Upper lobe of left lung (tissue), 6 donors: Measurements from ENCODE around the gene GRK2. TPM values are rescaled to one million over a fixed set of nuclear protein-coding genes. Genes with fewer than 3 reads are reported as not detected.

ENCODE experiments used
- ATAC-seq, 2 donors: fragments of 200-7000 bp; cut with Tn5 transposase; one replicate each; pipeline ENCODE4 v1.9.1; 2022; ENCODE audit warnings: mild to moderate bottlenecking in 2 of 2, moderate library complexity in 2 of 2; ENCODE audit not compliant: low FRiP score in 2 of 2
- DNase-seq, 2 donors: peaks; one replicate each; pipeline ENCODE4 v3.0.0-alpha.2; 2019 to 2020
- H3K27ac ChIP-seq, 4 donors: fragments of 200-600 bp; sonication (generic); one replicate each; pipeline ENCODE4 v1.5.1; 2016 to 2019
- H3K27me3 ChIP-seq, 4 donors: fragments of 200-600 bp; sonication (generic); one replicate each; pipeline ENCODE4 v1.5.1; 2017 to 2019
- H3K36me3 ChIP-seq, 4 donors: fragments of 200-600 bp; sonication (generic); one replicate each; pipeline ENCODE4 v1.5.1; 2016 to 2019
- H3K4me1 ChIP-seq, 4 donors: fragments of 200-600 bp; sonication (generic); one replicate each; pipeline ENCODE4 v1.5.1; 2018 to 2019
- H3K4me3 ChIP-seq, 4 donors: fragments of 200-600 bp; sonication (generic); one replicate each; pipeline ENCODE4 v1.5.1; 2017 to 2019; ENCODE audit warnings: mild to moderate bottlenecking in 2 of 4, moderate library complexity in 1 of 4
- H3K9me3 ChIP-seq, 4 donors: fragments of 200-600 bp; sonication (generic); one replicate each; pipeline ENCODE4 v1.5.1; 2018 to 2019
- EP300 ChIP-seq, 4 donors: sonication (generic); formaldehyde crosslinking; IDR thresholded peaks; one replicate each; pipeline ENCODE4 v1.5.1; 2017; ENCODE audit warnings: antibody characterized with exemption in 4 of 4, control low read depth in 2 of 4
- POLR2A ChIP-seq, 4 donors: fragments of 450-650 bp; IDR thresholded peaks; one replicate each; pipeline ENCODE4 v1.5.1; 2016 to 2017; ENCODE audit warnings: antibody characterized with exemption in 4 of 4, mild to moderate bottlenecking in 2 of 4
- POLR2AphosphoS5 ChIP-seq, 2 donors: sonication (generic); formaldehyde crosslinking; IDR thresholded peaks; one replicate each; pipeline ENCODE4 v1.5.1; 2017; ENCODE audit warnings: antibody characterized with exemption in 2 of 2
- WGBS, 2 donors: methylation state at CpG; one replicate each; pipeline ENCODE4 v1.1.5; 2017 to 2018; 5-methylcytosine and 5-hydroxymethylcytosine counted together
- total RNA-seq, 6 donors: library from RNA; depleted of rRNA in 4 of 6; stranded (reverse); fragments of >200 nt in 4 of 6; gene quantifications; one replicate each; pipeline versions ENCODE4 v1.1.0 to v1.2.1, GENCODE V29; 2016 to 2021
- TF ChIP-seq, protein P1 (sequence below), 6 experiments: fragments of 450-650 bp in 4 of 6; fragments of 200-600 bp in 2 of 6; sonication (generic) in 2 of 6; IDR thresholded peaks; one replicate each; pipeline ENCODE4 v1.5.1; 2016 to 2019; ENCODE audit warnings: antibody characterized with exemption in 6 of 6
- donor health status: DM: no; HTN: no; CAD: no; lungs with moderate emphysema.
- donor health status: DM: no; HTN: yes; CAD: no; lungs with severe emphysema.

Gene GRK2
- total RNA-seq, 6 donors from 2014 or later: 76.9 to 232 (median 117) TPM

DNA sequence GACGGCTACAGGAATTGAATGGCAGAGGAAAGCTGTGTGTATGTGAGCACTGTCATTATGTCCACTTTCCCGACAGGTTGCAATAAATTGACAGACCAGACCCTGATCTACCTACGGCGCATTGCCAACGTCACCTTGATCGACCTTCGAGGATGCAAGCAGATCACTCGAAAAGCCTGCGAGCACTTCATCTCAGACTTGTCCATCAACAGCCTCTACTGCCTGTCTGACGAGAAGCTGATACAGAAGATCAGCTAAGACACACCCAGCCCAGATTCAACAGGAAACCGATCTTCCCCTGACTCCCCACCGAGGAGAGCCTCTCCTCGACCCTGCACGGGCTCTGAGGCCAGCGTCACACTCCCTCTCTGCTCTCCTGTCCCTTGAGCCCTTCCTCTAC lies 11.5 kb upstream of the GRK2 start:
- H3K36me3 ChIP-seq: peaks cover 46 to 76% (median 64%) of the 10 kb centered on the region in 4 donors
- 88 to 89% methylated on average over 15 of the region's 15 CpGs for WGBS, 2 donors
- DNase-seq: no peak
- H3K27me3 ChIP-seq: no peaks in the 10 kb centered on the region
- H3K27ac ChIP-seq: no peak overlapping the region
- no peak overlapping the region for H3K4me3 ChIP-seq
- TF ChIP-seq, protein P1, sequence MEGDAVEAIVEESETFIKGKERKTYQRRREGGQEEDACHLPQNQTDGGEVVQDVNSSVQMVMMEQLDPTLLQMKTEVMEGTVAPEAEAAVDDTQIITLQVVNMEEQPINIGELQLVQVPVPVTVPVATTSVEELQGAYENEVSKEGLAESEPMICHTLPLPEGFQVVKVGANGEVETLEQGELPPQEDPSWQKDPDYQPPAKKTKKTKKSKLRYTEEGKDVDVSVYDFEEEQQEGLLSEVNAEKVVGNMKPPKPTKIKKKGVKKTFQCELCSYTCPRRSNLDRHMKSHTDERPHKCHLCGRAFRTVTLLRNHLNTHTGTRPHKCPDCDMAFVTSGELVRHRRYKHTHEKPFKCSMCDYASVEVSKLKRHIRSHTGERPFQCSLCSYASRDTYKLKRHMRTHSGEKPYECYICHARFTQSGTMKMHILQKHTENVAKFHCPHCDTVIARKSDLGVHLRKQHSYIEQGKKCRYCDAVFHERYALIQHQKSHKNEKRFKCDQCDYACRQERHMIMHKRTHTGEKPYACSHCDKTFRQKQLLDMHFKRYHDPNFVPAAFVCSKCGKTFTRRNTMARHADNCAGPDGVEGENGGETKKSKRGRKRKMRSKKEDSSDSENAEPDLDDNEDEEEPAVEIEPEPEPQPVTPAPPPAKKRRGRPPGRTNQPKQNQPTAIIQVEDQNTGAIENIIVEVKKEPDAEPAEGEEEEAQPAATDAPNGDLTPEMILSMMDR (IDR thresholded peaks at IDR 0.05): no peak
- TF ChIP-seq EP300 (IDR thresholded peaks at IDR 0.05) (no peak), POLR2A (IDR thresholded peaks at IDR 0.05) (no peak), POLR2AphosphoS5 (IDR thresholded peaks at IDR 0.05) (no peak)
- H3K4me1 ChIP-seq: peaks cover 0 to 10% (median 4%) of the 10 kb centered on the region in 4 donors
- no peak for ATAC-seq
- no peaks in the 10 kb centered on the region for H3K9me3 ChIP-seq

- WGBS, 2 donors: 93 to 95% methylated on average over 9 to 10 of the region's 10 CpGs
- no peaks in the 10 kb centered on the region for H3K9me3 ChIP-seq
- H3K4me3 ChIP-seq: no peak overlapping the region
- H3K27ac ChIP-seq: no peak overlapping the region
- H3K27me3 ChIP-seq: no peaks in the 10 kb centered on the region
- DNase-seq (no peak), ATAC-seq (no peak)
- TF ChIP-seq EP300 (IDR thresholded peaks at IDR 0.05) (no peak), POLR2AphosphoS5 (IDR thresholded peaks at IDR 0.05) (no peak), POLR2A (IDR thresholded peaks at IDR 0.05) (no peak)
- TF ChIP-seq, protein P1 (IDR thresholded peaks at IDR 0.05): no peak
- H3K36me3 ChIP-seq: peaks cover 41 to 70% (median 59%) of the 10 kb centered on the region in 4 donors
- peaks cover 0 to 10% (median 4%) of the 10 kb centered on the region in 4 donors for H3K4me1 ChIP-seq
These were observed 10.9 kb upstream of the GRK2 start for GRCh38 chr11:67255353-67255752.

- DNase-seq: no peak
- no peak overlapping the region for H3K27ac ChIP-seq
- no peak for TF ChIP-seq POLR2A (IDR thresholded peaks at IDR 0.05)
- no peak for TF ChIP-seq EP300 (IDR thresholded peaks at IDR 0.05)
- TF ChIP-seq, protein P1 (IDR thresholded peaks at IDR 0.05): no peak
- no peak for TF ChIP-seq POLR2AphosphoS5 (IDR thresholded peaks at IDR 0.05)
- peaks cover 37 to 65% (median 53%) of the 10 kb centered on the region in 4 donors for H3K36me3 ChIP-seq
- no peaks in the 10 kb centered on the region for H3K9me3 ChIP-seq
- H3K27me3 ChIP-seq: no peaks in the 10 kb centered on the region
- ATAC-seq: no peak
- no peak overlapping the region for H3K4me3 ChIP-seq
- WGBS, 2 donors: 89 to 92% methylated on average over 8 of the region's 8 CpGs
- H3K4me1 ChIP-seq: peaks cover 0 to 10% (median 4%) of the 10 kb centered on the region in 4 donors
These were observed 10.4 kb upstream of the GRK2 start for GRCh38 chr11:67255864-67256263.

GRCh38 chr11:67256477-67257135 lies 9.7 kb upstream of the GRK2 start:
- no peak for ATAC-seq

More at GRCh38 chr11:67256477-67257135, 9.7 kb upstream of the GRK2 start:
- TF ChIP-seq POLR2AphosphoS5 (IDR thresholded peaks at IDR 0.05) (no peak), POLR2A (IDR thresholded peaks at IDR 0.05) (no peak), EP300 (IDR thresholded peaks at IDR 0.05) (no peak)
- TF ChIP-seq, protein P1 (IDR thresholded peaks at IDR 0.05): no peak
- no peaks in the 10 kb centered on the region for H3K27me3 ChIP-seq
- H3K9me3 ChIP-seq: no peaks in the 10 kb centered on the region
- H3K36me3 ChIP-seq: peaks cover 30 to 58% (median 49%) of the 10 kb centered on the region in 4 donors
- no peak overlapping the region for H3K27ac ChIP-seq
- H3K4me3 ChIP-seq: no peak overlapping the region
- whole genome bisulfite sequencing, 2 donors: 74 to 81% methylated on average over 5 of the region's 5 CpGs
- peaks cover 7 to 17% (median 10%) of the 10 kb centered on the region in 4 donors for H3K4me1 ChIP-seq
- no peak for DNase-seq
